Brain microvascular endothelial cell (primary cell): Measurements from ENCODE around the gene AATF.

Source experiments
- DNase-seq: peaks from one replicate; pipeline ENCODE4 v3.0.0-alpha.2; 2020
- H3K27ac ChIP-seq: fragments of 250-450 bp; sonication (Bioruptor Pico); 2 replicates; pipeline ENCODE4 v1.5.1; 2020; ENCODE audit warnings: mild to moderate bottlenecking, moderate library complexity
- H3K27me3 ChIP-seq: fragments of 250-450 bp; sonication (Bioruptor Pico); replicated peaks from 2 replicates; pipeline ENCODE4 v1.5.1; 2020; ENCODE audit warnings: mild to moderate bottlenecking
- H3K36me3 ChIP-seq: fragments of 250-450 bp; sonication (Bioruptor Pico); replicated peaks from 2 replicates; pipeline ENCODE4 v1.5.1; 2020; ENCODE audit warnings: mild to moderate bottlenecking
- H3K4me3 ChIP-seq: 2 replicates; pipeline ENCODE4 v1.5.1; 2011; ENCODE audit warnings: low read depth, mild to moderate bottlenecking, control low read depth, low read length, moderate library complexity
- in situ Hi-C: cut with HindIII; loops from 2 replicates; pipeline ENCODE4 v1.10.0; 2017; ENCODE audit warnings: low sequenced_read_pairs, low pct_ligation_motif_present
- TF ChIP-seq, protein P1 (sequence below): IDR thresholded peaks from 2 replicates; pipeline ENCODE4 v1.5.1; 2011; ENCODE audit warnings: low read depth, mild to moderate bottlenecking, moderate library complexity, low read length, control low read depth, inconsistent platforms; ENCODE audit errors: missing control alignments

Gene AATF

DNA sequence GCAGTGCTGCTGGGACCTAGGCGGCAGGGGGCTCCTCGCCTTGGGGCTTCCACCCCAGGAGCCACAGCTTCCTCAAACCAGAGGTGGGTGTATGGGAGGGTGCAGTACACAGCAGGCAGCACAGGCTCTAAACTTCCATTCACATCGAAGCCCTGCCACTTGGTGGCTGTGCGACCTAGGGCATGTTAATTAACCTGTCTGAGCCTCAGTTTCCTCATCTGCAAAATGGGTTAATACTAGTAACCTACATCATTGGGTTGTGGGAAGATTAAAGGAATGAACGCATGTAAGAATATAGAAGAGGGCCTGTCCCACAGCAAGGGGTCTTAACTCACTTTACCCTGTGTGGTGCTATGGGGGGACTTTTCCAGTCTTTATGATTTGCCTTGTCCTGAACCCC is 38.2 kb upstream of the AATF start:
- Histone ChIP-seq H3K27ac (no peak overlapping the region), H3K36me3 (no peaks in the 10 kb centered on the region), H3K4me3 (no peak overlapping the region), H3K27me3 (peaks cover 3% of the 10 kb centered on the region)
- DNase-seq, result no peak
- TF ChIP-seq, protein P1, sequence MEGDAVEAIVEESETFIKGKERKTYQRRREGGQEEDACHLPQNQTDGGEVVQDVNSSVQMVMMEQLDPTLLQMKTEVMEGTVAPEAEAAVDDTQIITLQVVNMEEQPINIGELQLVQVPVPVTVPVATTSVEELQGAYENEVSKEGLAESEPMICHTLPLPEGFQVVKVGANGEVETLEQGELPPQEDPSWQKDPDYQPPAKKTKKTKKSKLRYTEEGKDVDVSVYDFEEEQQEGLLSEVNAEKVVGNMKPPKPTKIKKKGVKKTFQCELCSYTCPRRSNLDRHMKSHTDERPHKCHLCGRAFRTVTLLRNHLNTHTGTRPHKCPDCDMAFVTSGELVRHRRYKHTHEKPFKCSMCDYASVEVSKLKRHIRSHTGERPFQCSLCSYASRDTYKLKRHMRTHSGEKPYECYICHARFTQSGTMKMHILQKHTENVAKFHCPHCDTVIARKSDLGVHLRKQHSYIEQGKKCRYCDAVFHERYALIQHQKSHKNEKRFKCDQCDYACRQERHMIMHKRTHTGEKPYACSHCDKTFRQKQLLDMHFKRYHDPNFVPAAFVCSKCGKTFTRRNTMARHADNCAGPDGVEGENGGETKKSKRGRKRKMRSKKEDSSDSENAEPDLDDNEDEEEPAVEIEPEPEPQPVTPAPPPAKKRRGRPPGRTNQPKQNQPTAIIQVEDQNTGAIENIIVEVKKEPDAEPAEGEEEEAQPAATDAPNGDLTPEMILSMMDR, result no peak
- in situ Hi-C loops, result no loop called here

DNA sequence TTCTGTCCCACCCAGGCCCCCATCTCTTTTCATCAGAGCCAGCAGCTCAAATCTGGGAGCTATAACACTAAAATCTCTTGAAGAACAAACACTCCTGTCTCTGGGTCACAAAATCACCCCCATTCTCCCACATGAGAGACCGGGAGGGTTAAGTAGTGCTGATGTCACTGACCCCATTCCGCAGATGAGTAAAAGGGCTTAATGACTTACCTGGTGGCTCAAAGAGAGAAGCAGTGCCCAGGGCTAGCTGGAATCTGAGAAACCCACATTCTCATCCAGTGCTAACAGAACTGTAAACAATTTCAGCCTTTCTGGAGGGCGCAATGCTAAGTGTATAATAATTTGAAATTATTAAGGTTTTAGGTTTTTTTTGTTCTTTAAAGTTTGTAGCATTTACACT is 37.8 kb upstream of the AATF start:
- Histone ChIP-seq H3K27ac (no peak overlapping the region), H3K27me3 (peaks cover 3% of the 10 kb centered on the region), H3K36me3 (no peaks in the 10 kb centered on the region), H3K4me3 (no peak overlapping the region)
- in situ Hi-C loops, result no loop called here
- no peak for DNase-seq
- TF ChIP-seq, protein P1, result no peak

DNA sequence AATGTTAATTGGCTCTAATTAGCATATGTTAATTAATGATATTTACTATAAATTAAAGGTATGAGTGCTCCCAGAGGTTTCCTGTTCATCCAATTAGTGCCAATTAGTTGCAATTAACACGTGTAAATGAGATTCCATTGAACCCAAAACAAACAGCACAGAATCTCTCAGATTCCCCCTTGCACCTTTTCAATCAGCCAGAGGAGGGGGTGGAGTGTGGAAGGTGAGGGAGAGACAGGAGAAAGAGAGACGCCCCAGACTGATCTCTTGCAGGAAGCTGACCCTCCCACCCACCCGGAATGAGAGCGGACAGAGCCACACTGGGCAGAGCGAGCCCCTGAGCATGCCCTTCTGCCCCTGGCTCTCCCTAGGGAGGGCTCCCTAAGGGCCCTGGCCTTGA is 35.6 kb upstream of the AATF start:
- peaks cover 3% of the 10 kb centered on the region for H3K27me3 ChIP-seq

DNA sequence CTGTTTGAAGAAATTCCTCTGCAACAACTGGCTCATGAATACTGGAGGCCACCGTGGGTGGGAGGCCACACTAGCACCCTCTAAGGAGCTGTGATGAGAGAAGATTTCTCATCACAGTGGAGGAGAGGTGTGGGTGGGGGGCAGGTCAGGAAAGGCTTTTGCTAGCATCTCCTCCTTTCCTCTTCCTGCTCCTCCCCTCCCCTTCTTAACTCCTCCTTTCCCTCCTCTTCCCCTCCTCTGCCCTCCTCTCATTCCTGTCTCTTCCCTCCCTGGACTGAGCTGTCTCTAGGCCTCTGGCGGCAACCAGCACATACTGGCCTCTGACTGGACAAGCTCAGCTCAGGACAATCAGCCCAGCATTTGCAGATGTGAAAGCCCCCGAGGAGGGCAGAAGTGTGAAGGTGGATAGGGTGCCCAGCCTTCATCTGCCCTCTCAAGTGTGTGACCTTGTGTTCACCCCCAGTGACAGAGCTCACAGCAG is 30.5 kb upstream of the AATF start:
- H3K4me3 ChIP-seq, result no peak overlapping the region
- H3K27ac ChIP-seq, result no peak overlapping the region
- no peaks in the 10 kb centered on the region for H3K27me3 ChIP-seq
- no peaks in the 10 kb centered on the region for H3K36me3 ChIP-seq
- no peak for DNase-seq
- in situ Hi-C loops, result no loop called here
- TF ChIP-seq, protein P1, result no peak

More for the DNA sequence above, 35.6 kb upstream of the AATF start:
- in situ Hi-C loops, result no loop called here
- H3K36me3 ChIP-seq, result no peaks in the 10 kb centered on the region
- H3K4me3 ChIP-seq, result no peak overlapping the region
- no peak for DNase-seq
- no peak overlapping the region for H3K27ac ChIP-seq
- TF ChIP-seq, protein P1, result no peak

DNA sequence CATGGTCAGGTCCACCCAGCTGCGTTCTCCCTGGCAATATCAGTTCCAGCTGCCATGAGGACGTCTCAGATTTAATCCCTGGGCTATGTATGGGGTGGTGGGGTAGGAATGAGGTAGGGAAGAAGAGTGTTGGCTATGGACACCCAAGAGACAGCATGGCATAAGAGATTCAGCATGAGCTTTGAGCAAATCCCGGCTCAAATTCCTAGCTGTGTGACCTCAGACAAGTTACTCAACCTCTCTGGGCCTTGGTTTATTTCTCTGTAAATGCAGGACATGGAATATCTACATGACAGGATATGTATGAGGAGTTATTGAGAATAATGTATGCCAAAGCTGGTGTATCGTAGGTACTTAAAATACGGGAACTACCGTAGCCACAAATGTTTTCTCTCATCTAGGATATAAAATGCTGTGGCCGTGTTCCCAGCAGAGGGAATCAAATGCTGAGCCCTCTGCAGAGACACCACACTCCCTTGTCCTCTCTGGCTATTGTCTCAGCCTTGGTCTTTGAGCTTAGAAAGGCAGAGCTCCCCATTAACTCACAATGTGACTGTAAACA is 29.3 kb upstream of the AATF start:
- no peak for DNase-seq
- H3K36me3 ChIP-seq, result no peaks in the 10 kb centered on the region
- in situ Hi-C loops, result no loop called here
- H3K27me3 ChIP-seq, result no peaks in the 10 kb centered on the region
- TF ChIP-seq, protein P1, result no peak
- H3K27ac ChIP-seq, result no peak overlapping the region
- no peak overlapping the region for H3K4me3 ChIP-seq
